ENCODE results near the gene ZKSCAN3. TPM values are rescaled to one million over a fixed set of nuclear protein-coding genes. Genes with fewer than 3 reads are reported as not detected.
"Not testable (repeated sequence)": the region's sequence is repeated elsewhere in the genome, so short reads cannot be mapped to it uniquely, and the experiment has no call there.

Gene ZKSCAN3
- total and polyA plus RNA-seq, 11 donors = 1.5 to 7.9 (median 4.9) TPM

DNA sequence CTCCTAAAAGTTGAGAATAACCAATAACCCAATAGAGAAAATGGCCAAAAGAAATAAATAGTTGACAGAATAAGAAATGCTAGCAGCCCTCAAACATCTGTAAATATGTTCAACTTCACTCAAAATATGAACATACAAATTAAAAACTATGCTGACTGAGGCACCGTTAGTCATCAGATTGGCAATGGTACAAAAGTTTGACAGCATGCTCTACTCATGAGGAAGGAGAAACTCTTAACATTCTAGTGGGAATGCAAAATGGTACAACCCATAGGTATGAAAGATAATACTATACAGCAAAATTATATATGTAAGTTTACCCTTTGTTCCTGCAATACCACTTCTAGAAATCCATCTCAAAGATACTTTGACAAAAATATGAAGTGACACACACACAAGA lies 51.4 kb downstream of the ZKSCAN3 start:
- TF ChIP-seq POLR2A (IDR thresholded peaks at IDR 0.05) = no peak
- TF ChIP-seq, protein P1, sequence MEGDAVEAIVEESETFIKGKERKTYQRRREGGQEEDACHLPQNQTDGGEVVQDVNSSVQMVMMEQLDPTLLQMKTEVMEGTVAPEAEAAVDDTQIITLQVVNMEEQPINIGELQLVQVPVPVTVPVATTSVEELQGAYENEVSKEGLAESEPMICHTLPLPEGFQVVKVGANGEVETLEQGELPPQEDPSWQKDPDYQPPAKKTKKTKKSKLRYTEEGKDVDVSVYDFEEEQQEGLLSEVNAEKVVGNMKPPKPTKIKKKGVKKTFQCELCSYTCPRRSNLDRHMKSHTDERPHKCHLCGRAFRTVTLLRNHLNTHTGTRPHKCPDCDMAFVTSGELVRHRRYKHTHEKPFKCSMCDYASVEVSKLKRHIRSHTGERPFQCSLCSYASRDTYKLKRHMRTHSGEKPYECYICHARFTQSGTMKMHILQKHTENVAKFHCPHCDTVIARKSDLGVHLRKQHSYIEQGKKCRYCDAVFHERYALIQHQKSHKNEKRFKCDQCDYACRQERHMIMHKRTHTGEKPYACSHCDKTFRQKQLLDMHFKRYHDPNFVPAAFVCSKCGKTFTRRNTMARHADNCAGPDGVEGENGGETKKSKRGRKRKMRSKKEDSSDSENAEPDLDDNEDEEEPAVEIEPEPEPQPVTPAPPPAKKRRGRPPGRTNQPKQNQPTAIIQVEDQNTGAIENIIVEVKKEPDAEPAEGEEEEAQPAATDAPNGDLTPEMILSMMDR (IDR thresholded peaks at IDR 0.05) = no peak
- Histone ChIP-seq H3K36me3 (peaks cover 0 to 21% (median 10%) of the 10 kb centered on the region in 9 donors), H3K27me3 (peaks cover 0 to 12% (median 0%) of the 10 kb centered on the region in 9 donors), H3K27ac (no peak overlapping the region), H3K9me3 (no peaks in the 10 kb centered on the region), H3K4me1 (peaks cover 0 to 24% (median 8%) of the 10 kb centered on the region in 12 donors), H3K4me3 (no peak overlapping the region)
- WGBS, 4 donors = 57 to 83% (median 71%) methylated on average over 1 of the region's 1 CpG
- intact Hi-C loops (cut with DNase I) = no loop called here
- DNase-seq (no peak), ATAC-seq (no peak)

- Histone ChIP-seq H3K4me3 (no peak overlapping the region), H3K27me3 (peaks cover 0 to 14% (median 0%) of the 10 kb centered on the region in 9 donors), H3K9me3 (no peaks in the 10 kb centered on the region), H3K36me3 (peaks cover 0 to 11% (median 3%) of the 10 kb centered on the region in 9 donors), H3K4me1 (peaks cover 0 to 20% (median 6%) of the 10 kb centered on the region in 12 donors), H3K27ac (no peak overlapping the region)
- DNase-seq (no peak), ATAC-seq (no peak)
- intact Hi-C loops (cut with DNase I) = no loop called here
- TF ChIP-seq POLR2A (IDR thresholded peaks at IDR 0.05) = no peak
- TF ChIP-seq, protein P1 (IDR thresholded peaks at IDR 0.05) = no peak
- 41 to 92% (median 76%) methylated on average over 2 of the region's 2 CpGs for WGBS, 4 donors
Observed at GRCh38 chr6:28402197-28402596, 52.5 kb downstream of the ZKSCAN3 start.

DNA sequence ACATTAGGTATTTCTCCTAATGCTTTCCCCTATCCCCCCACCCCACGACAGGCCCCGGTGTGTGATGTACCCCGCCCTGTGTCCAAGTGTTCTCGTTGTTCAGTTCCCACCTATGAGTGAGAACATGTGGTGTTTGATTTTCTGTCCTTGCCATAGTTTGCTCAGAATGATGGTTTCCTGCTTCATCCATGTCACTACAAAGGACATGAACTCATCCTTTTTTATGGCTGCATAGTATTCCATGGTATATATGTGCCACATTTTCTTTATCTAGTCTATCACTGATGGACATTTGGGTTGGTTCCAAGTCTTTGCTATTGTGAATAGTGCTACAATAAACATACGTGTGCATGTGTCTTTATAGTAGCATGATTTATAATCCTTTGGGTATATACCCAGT lies 54.2 kb downstream of the ZKSCAN3 start:
- 83 to 95% (median 93%) methylated on average over 5 of the region's 5 CpGs for WGBS, 4 donors
- ATAC-seq; H3K27ac ChIP-seq; H3K36me3 ChIP-seq; DNase-seq; H3K4me3 ChIP-seq; H3K4me1 ChIP-seq; intact Hi-C loops (cut with DNase I); H3K9me3 ChIP-seq: not testable (repeated sequence)
- H3K27me3 ChIP-seq = peaks cover 0 to 14% (median 0%) of the 10 kb centered on the region in 9 donors

- H3K27ac ChIP-seq = no peak overlapping the region
- no peak overlapping the region for H3K4me3 ChIP-seq
- ATAC-seq = no peak
- no peaks in the 10 kb centered on the region for H3K36me3 ChIP-seq
- TF ChIP-seq POLR2A (IDR thresholded peaks at IDR 0.05) = no peak
- TF ChIP-seq, protein P1 (IDR thresholded peaks at IDR 0.05) = no peak
- DNase-seq = no peak
- peaks cover 0 to 5% (median 0%) of the 10 kb centered on the region in 12 donors for H3K9me3 ChIP-seq
- 43 to 57% (median 53%) methylated on average over 2 of the region's 2 CpGs for WGBS, 4 donors
- no peaks in the 10 kb centered on the region for H3K4me1 ChIP-seq
- peaks cover 0 to 14% (median 0%) of the 10 kb centered on the region in 9 donors for H3K27me3 ChIP-seq
- intact Hi-C loops (cut with DNase I) = no loop called here
Observed at GRCh38 chr6:28407401-28407800, 57.7 kb downstream of the ZKSCAN3 start.
